Epithelial cell of esophagus (primary cell): ENCODE results near the gene UGT1A10.

Experiments used
- DNase-seq: peaks from one replicate; pipeline ENCODE4 v3.0.0; 2010; ENCODE audit warnings: low read depth
- H3K4me3 ChIP-seq: 2 replicates; pipeline ENCODE4 v1.5.1; 2011; ENCODE audit warnings: mild to moderate bottlenecking, low read length, control low read depth
- TF ChIP-seq, protein P1 (sequence below): IDR thresholded peaks from 2 replicates; pipeline ENCODE4 v1.5.1; 2011; ENCODE audit warnings: low read depth, mild to moderate bottlenecking, low read length, control low read depth, inconsistent platforms; ENCODE audit not compliant: insufficient read depth; ENCODE audit errors: missing control alignments

Gene UGT1A10

DNA sequence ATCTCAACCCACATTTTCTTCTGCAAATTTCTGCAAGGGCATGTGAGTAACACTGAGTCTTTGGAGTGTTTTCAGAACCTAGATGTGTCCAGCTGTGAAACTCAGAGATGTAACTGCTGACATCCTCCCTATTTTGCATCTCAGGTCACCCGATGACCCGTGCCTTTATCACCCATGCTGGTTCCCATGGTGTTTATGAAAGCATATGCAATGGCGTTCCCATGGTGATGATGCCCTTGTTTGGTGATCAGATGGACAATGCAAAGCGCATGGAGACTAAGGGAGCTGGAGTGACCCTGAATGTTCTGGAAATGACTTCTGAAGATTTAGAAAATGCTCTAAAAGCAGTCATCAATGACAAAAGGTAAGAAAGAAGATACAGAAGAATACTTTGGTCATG lies 131.8 kb downstream of the UGT1A10 start:
- no peak overlapping the region for H3K4me3 ChIP-seq
- TF ChIP-seq, protein P1, sequence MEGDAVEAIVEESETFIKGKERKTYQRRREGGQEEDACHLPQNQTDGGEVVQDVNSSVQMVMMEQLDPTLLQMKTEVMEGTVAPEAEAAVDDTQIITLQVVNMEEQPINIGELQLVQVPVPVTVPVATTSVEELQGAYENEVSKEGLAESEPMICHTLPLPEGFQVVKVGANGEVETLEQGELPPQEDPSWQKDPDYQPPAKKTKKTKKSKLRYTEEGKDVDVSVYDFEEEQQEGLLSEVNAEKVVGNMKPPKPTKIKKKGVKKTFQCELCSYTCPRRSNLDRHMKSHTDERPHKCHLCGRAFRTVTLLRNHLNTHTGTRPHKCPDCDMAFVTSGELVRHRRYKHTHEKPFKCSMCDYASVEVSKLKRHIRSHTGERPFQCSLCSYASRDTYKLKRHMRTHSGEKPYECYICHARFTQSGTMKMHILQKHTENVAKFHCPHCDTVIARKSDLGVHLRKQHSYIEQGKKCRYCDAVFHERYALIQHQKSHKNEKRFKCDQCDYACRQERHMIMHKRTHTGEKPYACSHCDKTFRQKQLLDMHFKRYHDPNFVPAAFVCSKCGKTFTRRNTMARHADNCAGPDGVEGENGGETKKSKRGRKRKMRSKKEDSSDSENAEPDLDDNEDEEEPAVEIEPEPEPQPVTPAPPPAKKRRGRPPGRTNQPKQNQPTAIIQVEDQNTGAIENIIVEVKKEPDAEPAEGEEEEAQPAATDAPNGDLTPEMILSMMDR: no peak
- DNase-seq: no peak

DNA sequence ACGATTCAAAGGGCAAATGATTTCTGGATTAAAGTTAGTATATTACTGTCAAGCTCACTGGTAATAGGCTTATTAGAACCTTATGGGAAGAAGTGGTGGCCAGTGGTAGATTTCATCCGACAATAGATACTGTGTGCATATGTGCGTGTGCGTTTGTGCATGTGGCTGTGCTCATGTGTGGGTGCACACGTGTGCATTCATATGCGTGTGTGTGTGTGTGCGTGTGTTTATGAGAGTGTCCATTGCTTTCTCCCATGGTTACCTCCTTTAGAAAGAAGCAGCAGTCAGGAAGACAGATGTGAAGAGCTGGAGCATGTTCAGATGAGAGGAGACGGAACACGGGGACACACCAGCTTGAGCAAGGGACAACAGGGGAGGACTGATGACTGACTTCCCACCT lies 133.0 kb downstream of the UGT1A10 start:
- no peak overlapping the region for H3K4me3 ChIP-seq
- TF ChIP-seq, protein P1: no peak
- no peak for DNase-seq

DNA sequence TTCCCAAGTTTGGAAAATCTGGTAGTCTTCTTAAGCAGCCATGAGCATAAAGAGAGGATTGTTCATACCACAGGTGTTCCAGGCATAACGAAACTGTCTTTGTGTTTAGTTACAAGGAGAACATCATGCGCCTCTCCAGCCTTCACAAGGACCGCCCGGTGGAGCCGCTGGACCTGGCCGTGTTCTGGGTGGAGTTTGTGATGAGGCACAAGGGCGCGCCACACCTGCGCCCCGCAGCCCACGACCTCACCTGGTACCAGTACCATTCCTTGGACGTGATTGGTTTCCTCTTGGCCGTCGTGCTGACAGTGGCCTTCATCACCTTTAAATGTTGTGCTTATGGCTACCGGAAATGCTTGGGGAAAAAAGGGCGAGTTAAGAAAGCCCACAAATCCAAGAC lies 135.9 kb downstream of the UGT1A10 start:
- DNase-seq: no peak
- no peak overlapping the region for H3K4me3 ChIP-seq
- TF ChIP-seq, protein P1: no peak

DNA sequence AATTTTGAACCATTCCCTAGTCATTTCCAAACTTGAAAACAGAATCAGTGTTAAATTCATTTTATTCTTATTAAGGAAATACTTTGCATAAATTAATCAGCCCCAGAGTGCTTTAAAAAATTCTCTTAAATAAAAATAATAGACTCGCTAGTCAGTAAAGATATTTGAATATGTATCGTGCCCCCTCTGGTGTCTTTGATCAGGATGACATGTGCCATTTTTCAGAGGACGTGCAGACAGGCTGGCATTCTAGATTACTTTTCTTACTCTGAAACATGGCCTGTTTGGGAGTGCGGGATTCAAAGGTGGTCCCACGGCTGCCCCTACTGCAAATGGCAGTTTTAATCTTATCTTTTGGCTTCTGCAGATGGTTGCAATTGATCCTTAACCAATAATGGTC lies 136.3 kb downstream of the UGT1A10 start:
- H3K4me3 ChIP-seq: no peak overlapping the region
- TF ChIP-seq, protein P1: no peak
- no peak for DNase-seq

DNA sequence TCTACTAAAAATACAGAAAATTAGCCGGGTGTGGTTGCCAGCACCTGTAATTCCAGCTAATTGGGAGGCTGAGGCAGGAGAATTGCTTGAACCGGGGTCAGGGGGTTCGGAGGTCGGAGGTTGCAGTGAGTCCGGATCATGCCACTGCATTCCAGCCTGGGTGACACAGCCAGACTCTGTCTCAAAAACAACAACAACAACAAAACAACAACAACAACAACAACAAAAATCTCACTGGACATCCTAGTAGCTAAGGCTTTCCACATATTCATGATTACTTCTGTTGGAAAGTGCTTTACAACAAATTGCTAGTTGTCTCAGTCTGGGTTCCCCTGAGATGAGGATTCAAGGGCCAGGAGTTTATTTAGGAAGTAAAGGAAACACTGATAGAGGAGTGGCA lies 137.6 kb downstream of the UGT1A10 start:
- TF ChIP-seq, protein P1: no peak
- H3K4me3 ChIP-seq: no peak overlapping the region
- DNase-seq: no peak

DNA sequence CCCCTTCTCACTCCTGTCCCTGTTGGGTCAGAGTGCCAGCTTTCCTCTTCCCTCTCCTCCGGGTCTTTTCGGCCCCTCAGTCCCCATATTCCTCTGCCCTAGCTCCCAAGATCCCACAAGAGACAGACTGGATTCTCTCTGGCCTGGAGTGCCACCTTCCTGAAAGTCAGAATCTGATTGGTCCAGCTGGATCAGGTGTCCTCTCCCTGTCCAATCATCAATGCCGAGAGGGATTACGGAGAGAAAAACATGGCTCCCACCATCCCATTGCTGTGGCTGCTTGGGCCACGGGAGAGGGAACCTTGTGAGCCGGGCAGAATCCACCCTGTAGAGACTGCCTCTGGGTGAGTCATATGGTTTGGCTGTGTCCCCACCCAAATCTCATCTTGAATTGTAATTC lies 139.2 kb downstream of the UGT1A10 start:
- TF ChIP-seq, protein P1: no peak
- DNase-seq: no peak
- no peak overlapping the region for H3K4me3 ChIP-seq

DNA sequence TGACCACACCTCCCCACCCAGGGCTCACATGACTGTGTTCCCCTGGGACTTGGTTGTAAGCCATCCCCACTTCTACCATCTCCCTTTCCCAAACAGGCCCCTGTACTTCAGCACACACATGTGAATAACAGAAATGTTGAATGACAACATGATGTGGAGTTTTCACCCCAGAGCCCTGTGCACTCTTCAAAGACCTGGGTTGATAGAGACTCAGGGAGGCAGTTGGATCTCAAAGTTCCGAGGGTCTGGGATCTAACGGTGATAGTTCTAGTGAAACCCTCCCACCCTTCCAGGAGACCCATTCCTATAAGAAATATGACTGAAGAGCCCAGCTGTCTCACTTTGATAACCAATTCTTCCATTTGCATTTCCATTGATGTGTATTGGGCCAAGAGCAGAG lies 141.8 kb downstream of the UGT1A10 start, which contains the start of gene MROH2A:
Gene MROH2A (plus strand): TSS at position 301 of the 400 bp plus-strand sequence. CDS start 1,029 bp downstream, outside the sequence.
- TF ChIP-seq, protein P1: no peak
- DNase-seq: no peak
- no peak within 1 kb of the TSS for H3K4me3 ChIP-seq
